ENCODE data around the gene SMOC2.

SMOC2 gene

DNA sequence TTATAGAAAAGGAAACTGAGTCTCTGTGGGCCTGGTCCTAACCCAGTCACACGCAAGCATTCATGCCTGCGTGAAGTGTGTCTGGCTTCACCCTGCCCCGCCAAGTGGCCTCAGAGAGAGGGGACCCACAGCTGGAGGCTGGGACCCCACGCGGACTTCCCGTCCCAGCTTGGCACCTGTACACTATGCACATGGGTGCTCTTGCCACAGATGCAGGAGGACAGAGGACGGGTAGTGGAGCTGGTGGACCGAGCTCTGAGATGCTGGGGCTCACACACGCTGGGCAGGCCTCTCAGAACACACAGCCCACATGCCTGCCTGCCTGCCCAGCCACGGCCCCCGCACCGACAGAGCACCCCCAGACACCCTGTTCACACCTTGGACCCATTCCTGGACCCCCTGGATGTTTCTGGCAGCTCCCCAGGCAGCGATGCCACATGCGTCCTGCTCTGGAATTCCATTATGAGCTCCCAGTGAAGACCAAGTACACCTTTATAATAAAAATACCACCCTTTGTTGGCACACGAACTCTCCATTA lies 24.9 kb upstream of the SMOC2 start:
- DNase-seq: no peak

DNA sequence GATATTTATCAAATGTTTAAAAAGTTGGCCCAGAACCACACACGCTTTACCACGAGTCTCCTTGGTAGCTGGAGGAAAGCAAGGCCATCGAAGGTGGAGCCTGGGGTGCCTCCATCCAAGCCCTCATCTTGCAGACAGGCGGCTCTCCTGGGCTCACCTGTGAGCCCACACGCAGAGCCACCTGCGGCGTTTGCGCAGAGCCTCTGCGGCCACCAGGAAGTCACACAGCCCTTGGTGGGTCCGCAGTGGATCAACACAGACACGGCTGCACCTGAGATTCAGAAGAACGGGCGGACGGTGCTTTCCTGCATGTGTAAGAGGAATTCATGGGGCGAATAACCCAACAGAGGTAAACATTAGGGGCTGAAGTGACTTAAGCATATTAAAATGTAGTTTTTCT lies 24.5 kb upstream of the SMOC2 start:
- no peak for DNase-seq

- no peak for DNase-seq
Observed at GRCh38 chr6:168417191-168417590, 23.8 kb upstream of the SMOC2 start.

- no peak for DNase-seq
Observed at GRCh38 chr6:168417679-168418557, 23.1 kb upstream of the SMOC2 start.

- DNase-seq: no peak
Observed at GRCh38 chr6:168418711-168419121, 22.3 kb upstream of the SMOC2 start.

DNA sequence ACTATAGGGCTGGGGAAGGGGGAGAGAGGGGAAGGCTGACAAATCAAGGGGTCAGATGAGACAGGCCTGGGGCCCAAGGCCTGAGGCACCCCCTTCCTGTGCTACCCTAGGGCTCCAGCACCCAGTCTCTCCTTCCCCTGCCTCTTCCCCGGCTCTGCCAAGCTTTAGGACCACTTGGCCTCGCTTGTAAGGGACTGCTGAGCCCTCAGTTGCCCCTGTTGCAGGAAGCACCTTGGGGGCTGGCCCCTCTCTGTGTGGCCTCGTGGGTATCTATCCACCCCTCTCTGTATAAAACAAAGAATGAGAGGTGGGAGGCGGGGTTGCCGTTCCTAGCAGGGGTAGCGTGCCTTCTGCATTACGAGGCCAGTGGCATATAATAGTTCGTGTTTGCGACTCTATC lies 21.4 kb upstream of the SMOC2 start:
- no peak for DNase-seq

DNA sequence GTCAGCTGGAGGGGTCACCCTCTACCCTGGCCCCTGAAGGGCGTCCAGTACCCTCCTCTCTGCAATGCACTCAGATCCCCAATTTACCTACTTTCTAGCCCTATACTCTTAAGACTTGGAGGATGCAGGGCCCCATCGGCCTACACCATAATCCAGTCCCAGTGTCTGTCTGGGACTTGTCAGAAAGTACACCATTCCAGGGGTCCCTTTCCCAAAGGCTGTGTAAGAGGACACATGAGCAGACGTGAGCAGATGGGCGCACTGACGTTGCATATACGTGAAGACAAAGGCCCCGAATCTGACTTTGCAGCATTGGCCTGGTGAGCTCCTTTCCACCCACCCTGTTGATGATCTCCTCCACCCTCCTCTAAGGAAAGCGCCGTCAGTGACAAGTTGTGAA lies 20.9 kb upstream of the SMOC2 start:
- no peak for DNase-seq

- DNase-seq: no peak
Observed at GRCh38 chr6:168420706-168421105, 20.3 kb upstream of the SMOC2 start.

- DNase-seq: no peak
Observed at GRCh38 chr6:168427184-168427583, 13.8 kb upstream of the SMOC2 start.

DNA sequence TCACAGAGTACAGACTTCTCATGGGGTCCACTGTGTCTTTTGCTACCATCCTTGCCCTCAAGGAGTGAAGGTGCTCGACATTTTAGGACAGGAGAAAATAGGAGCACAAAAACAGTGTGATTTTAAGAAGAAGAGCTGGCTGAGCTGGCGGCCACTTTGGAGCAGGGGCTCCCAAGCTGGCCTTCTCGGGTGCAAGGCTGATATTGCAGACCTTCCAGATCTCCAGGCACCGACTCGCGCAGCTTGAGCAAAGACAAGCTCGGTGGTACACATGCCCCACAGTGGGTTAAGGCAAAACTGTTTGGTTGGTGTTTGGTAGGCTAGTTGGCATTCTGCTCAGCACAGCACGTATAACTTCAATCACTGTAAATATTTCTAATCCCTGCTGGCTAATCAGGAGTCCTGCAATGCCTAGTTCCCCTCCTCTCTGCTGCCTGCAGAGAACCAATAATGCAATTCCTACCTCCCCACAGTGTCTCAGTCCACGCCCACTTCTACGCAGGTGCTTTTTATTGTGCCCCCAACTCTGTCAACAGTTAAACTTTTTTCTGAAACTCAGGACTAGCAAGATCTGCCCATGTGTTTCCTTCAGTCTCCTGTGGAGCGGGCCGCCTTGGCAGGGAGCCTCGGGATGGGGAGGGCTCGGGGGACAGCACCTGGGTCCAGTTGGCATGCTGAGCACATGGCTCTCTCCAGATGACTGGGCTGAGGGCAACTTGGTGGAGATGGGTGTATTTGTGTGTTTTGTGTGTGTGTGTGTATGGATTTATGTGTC lies 12.7 kb upstream of the SMOC2 start:
- no peak for DNase-seq

DNA sequence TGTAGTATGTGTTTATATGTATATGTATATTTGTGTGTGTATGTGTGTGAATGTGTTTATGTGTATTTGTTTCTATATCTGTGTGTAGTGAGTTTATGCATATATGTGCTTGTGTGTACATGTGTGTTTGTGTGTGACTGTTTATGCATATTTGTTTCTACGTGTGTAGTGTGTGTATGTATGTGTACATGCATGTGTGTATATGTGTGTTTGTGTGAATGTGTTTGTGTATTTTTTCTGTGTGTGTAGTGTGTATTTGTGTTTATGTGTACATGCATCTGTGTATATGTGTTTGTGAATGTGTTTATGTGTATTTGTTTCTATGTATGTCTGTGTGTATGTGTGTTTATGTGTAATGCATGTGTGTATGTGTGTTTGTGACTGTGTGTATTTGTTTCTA lies 12.1 kb upstream of the SMOC2 start:
- no peak for DNase-seq

DNA sequence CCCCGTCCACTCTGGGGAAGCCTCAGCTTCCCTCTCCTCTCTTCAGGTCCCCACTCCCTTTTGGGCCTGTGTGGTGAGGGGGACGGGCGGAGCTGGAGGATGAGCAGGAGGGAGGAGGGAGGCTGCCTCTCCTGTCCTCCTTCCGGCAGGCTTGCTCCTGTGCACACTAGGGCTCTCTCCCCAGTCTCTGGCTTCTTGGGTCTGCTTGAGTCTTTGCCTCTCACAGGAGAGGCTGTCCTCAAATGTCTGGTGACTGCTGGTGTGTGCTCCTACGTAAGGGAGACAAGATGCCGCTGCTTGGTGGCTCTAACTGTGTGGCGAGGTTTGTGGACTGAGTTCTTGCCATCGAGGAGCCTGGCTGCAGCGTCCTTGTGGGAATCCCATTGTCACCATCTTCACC lies 8.8 kb upstream of the SMOC2 start:
- DNase-seq: no peak

- no peak for DNase-seq
Observed at GRCh38 chr6:168433898-168434297, 7.1 kb upstream of the SMOC2 start.

DNA sequence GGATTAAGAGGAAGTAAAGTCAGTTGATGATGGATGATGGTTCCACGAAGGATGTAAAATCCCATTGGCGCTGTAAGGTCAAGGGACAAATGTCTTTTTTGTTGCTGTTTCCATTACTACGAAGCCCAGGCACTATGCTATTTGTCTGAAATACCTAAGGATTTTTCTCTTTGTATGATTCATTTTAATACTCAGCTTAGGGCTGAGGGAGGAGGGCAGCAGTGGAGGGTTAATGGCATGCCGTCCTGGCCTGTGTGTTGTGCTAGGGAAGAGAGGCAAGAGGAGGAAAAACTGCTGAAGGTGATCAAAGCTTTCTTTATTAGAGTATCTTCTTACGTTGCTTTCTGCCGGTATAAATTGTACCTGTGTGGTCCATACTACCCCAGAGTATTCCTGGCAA lies 6.5 kb upstream of the SMOC2 start:
- DNase-seq: no peak

DNA sequence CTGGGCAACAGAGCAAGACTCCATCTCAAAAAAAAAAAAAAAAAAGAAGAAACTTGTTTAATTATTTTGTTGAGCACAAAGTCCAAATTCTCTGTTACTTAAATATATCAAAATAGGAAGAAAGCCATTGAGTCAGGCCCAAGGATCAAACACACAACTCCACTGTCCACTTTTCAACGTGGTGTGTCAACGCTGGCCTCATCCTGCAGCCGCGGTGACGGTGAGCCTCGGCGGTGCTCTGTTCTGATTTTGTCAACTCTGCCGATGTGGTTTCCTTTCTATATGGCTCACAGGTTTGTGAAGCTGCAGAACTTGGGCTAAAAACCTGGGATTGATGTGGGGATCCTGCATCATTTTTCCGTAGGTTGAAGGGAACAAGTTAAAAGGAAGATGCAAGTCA lies 3.2 kb upstream of the SMOC2 start:
- no peak for DNase-seq

DNA sequence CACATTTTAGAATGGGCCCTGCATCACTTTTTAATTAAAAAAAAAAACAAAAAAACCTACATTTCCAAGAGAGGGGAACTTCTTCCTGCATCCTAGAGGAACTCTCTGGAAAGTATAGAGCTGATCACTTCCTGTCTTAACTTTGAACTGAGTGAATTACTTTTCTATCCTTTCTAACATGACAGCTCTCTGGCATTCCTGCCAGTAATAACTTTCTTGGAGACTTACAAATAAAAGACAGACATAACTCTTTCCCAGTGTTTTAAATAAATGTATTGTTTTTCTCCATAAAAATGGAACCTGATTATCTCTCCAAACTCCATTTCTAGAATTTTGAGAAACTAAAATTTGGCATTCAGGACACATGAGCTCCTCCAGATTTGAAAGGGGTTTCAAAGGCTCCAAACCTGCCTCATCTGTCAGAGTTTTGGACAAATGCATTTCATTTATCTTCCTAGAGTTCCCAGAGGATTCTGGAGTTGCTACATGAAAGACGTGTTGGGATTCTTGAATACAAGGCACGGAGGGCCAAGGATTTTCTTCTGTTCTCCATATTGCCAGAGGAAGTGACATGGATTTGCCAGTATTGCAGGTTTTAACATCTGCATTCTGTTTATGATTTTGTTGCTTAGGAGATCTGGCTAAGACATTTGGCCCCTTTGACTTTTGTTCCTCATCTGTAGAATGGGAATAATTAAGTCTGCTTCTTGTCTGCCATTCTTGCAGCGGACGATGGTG lies 2.0 kb upstream of the SMOC2 start:
- DNase-seq: no peak

GRCh38 chr6:168439794-168440450 lies 1.1 kb upstream of the SMOC2 start:
- DNase-seq: no peak

GRCh38 chr6:168441434-168442391 lies 729 bp downstream of the SMOC2 start:
- DNase-seq: no peak

DNA sequence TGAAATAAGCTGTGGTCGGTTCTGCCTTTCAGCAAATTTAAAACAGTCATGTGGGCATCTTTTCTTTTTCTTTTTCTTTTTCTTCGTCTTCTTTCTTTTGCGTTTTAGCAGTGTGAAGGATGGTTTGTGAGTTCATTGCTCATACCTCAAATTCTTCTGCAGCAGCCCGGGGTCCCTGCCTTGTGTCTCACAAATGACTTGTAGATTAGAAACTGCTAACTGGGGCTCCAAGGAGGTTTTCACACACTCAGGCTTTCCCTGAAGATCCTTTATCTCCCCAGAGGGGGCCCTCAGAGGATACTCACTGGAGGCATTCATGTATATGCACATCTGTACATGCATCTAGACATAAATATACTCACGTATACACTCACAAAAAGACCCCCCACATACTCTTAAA lies 1.7 kb downstream of the SMOC2 start:
- no peak for DNase-seq

DNA sequence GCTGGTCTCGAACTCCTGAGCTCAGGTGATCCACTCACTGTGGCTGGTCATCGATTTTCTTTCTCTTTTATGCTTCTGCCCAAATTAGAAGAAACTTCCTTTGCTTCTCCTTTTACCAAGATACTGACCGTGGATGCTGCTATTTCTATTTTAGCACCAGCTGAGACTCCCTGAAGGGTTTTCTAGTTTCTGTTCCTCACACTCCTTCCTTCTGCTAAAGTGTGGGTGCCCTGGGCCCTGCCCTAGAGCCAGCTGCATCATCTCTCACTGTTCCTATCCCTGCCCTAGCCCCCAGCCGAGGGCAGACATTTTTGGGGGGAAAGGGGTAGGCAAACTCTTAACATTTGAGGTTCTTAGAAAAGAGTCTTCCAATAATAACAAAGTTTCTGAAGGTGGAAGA lies 6.3 kb downstream of the SMOC2 start:
- no peak for DNase-seq

DNA sequence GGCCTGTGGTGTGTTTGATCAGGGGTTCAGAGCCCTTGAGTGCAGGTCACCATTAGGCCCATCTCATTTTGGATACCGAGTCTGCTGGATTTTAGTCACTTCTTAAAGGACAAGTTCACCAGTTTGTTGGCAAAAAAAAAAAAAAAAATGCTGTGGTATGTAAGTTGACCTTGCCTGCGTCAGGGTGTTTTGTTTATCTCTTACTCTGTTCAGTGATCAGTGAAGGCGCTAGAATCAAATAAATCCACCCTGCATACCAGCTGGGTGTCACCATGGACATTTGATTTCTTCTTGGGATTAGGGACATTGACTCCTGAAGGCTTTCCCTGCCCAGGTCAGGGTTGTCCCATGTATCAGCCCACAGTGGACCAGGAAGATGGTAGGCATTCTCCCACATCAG lies 6.7 kb downstream of the SMOC2 start:
- no peak for DNase-seq
